Tibial nerve (tissue), 4 donors: Measurements from ENCODE around the gene IL1RN. TPM values are rescaled to one million over a fixed set of nuclear protein-coding genes. Genes with fewer than 3 reads are reported as not detected.

ENCODE experiments used
- DNase-seq, 2 donors: peaks; one replicate each; pipeline ENCODE4 v3.0.0-alpha.2; 2019; ENCODE audit warnings: low spot score in 2 of 2
- H3K27ac ChIP-seq, 4 donors: fragments of 200-600 bp; sonication (generic) in 3 of 4; one replicate each; pipeline ENCODE4 v1.5.1; 2017 to 2019; ENCODE audit warnings: mild to moderate bottlenecking in 1 of 4
- H3K27me3 ChIP-seq, 2 donors: fragments of 200-600 bp; sonication (generic) in 1 of 2; one replicate each; pipeline versions ENCODE4 v1.5.1 to v1.6.0; 2017 to 2019
- H3K36me3 ChIP-seq, 3 donors: fragments of 200-600 bp; sonication (generic); one replicate each; pipeline ENCODE4 v1.5.1; 2018 to 2019
- H3K4me1 ChIP-seq, 4 donors: fragments of 200-600 bp; sonication (generic) in 3 of 4; one replicate each; pipeline ENCODE4 v1.5.1; 2017 to 2019
- H3K4me3 ChIP-seq, 4 donors: fragments of 200-600 bp; sonication (generic) in 3 of 4; one replicate each; pipeline ENCODE4 v1.5.1; 2017 to 2019; ENCODE audit warnings: mild to moderate bottlenecking in 1 of 4, moderate library complexity in 1 of 4
- H3K9me3 ChIP-seq, 4 donors: fragments of 200-600 bp; sonication (generic) in 3 of 4; one replicate each; pipeline ENCODE4 v1.5.1; 2017 to 2019
- CTCF ChIP-seq, 5 experiments: fragments of 200-600 bp in 3 of 5; fragments of 450-650 bp in 2 of 5; sonication (generic) in 3 of 5; IDR thresholded peaks; one replicate each; pipeline ENCODE4 v1.5.1; 2016 to 2019; ENCODE audit warnings: antibody characterized with exemption in 5 of 5, mild to moderate bottlenecking in 3 of 5, moderate library complexity in 2 of 5
- EP300 ChIP-seq, 2 donors: sonication (generic); formaldehyde crosslinking; IDR thresholded peaks; one replicate each; pipeline ENCODE4 v1.6.1; 2017; ENCODE audit warnings: antibody characterized with exemption in 2 of 2, mild to moderate bottlenecking in 1 of 2
- POLR2A ChIP-seq, 2 donors: fragments of 450-650 bp; IDR thresholded peaks; one replicate each; pipeline ENCODE4 v1.6.1; 2017; ENCODE audit warnings: antibody characterized with exemption in 2 of 2, mild to moderate bottlenecking in 2 of 2, moderate library complexity in 2 of 2
- WGBS, 2 donors: methylation state at CpG; one replicate each; pipeline ENCODE4 v1.1.5; 2018; 5-methylcytosine and 5-hydroxymethylcytosine counted together
- total RNA-seq, 4 donors: library from RNA; depleted of rRNA; stranded (reverse); fragments of >200 nt; gene quantifications; one replicate each; pipeline ENCODE4 v1.1.0, GENCODE V29; 2016

Gene IL1RN
- total RNA-seq, 4 donors from 2014 or later = 0.59 TPM; not detected in 3

DNA sequence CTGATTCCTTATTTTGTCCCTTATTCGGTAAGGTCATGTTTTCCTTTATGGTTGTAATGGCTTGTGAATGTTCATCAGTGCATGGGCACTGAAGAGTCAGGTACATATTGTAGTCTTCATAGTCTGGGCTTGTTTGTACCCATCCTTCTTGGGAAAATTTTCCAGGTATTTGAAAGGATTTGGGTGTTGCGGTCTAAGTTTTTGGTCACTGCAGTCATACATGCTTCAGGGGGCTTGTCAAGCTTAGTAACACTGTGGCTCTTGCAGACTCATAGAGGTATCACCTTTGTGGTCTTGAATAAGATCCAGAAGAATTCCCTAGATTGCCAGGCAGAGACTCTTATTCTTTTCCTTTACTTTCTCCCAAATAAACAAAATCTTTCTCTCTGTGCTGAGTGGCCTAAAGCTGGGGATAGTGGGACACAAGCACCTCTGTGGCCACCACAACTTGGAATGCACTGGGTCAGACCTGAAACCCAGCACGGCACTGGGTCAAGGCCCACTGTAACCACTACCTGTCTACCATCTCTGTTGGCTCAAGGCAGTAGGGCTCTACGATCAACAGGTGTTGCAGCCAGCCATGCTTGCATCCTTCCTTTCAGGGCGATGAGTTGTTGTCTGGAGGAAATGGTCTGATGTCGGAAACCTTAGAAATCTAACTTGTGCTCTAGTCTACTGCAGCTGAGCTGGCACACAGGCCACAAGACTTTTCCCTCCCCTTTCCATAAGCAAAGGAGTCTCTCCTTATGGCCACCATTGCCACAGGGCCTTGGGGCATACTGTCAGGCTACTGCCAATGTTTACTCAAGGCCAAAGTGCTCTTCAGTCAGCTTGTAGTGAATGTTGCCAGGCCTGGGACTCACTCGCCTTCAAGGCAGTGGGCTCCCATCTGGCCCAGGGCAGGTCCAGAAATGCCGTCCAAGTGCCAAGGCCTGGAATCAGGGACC, 21.5 kb downstream of the IL1RN start:
- Histone ChIP-seq H3K4me1 (no peaks in the 10 kb centered on the region), H3K9me3 (peaks cover 0 to 9% (median 0%) of the 10 kb centered on the region in 4 donors), H3K4me3 (no peak overlapping the region), H3K36me3 (no peaks in the 10 kb centered on the region), H3K27ac (no peak overlapping the region), H3K27me3 (no peaks in the 10 kb centered on the region)
- no peak for TF ChIP-seq POLR2A (IDR thresholded peaks at IDR 0.05)
- TF ChIP-seq CTCF (IDR thresholded peaks at IDR 0.05) = no peak
- no peak for TF ChIP-seq EP300 (IDR thresholded peaks at IDR 0.05)
- 78 to 82% methylated on average over 8 of the region's 8 CpGs for WGBS, 2 donors
- DNase-seq = no peak

DNA sequence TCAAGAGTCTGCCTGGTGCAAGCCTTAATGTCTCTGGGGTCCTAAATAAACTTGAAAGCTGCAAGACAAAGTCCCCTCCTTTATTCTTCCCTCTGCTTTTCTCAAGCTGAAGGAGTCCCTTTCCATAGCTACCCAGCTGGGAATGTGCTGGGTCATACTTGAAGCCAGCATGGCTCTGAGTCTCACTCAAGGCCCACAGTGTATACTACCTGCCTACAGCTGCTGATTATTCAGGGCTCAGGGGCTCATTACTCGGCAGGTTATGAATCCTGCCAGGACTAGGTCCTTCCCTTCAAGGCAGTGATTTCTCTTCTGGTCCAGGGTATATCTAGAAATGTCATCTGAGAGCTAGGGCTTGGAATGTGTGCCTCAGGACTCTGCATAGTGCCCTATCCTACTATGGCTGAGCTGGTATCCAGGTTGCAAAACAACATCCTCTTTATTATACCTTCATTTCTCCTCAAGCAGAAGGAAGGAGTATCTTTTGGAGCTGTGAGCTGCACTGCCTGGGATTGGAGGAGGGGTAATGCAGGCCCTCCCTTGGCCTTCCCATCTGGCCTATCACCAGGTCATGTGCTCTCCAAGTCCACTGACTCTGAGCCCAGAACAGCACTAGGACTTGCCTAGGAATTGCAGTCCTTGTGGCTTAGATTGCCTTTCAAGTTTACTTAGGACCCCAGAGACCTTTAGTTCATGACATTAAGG, 22.3 kb downstream of the IL1RN start:
- H3K27ac ChIP-seq = no peak overlapping the region
- TF ChIP-seq EP300 (IDR thresholded peaks at IDR 0.05) = no peak
- TF ChIP-seq POLR2A (IDR thresholded peaks at IDR 0.05) = no peak
- TF ChIP-seq CTCF (IDR thresholded peaks at IDR 0.05) = no peak
- H3K4me3 ChIP-seq = no peak overlapping the region
- H3K27me3 ChIP-seq = peaks cover 0 to 1% of the 10 kb centered on the region in 2 donors
- no peak for DNase-seq
- peaks cover 0 to 9% (median 0%) of the 10 kb centered on the region in 4 donors for H3K9me3 ChIP-seq
- no peaks in the 10 kb centered on the region for H3K36me3 ChIP-seq
- no peaks in the 10 kb centered on the region for H3K4me1 ChIP-seq
- WGBS, 2 donors = 80 to 94% methylated on average over 1 of the region's 1 CpG

GRCh38 chr2:113150258-113150601, 22.8 kb downstream of the IL1RN start:
- no peak for DNase-seq
- TF ChIP-seq POLR2A (IDR thresholded peaks at IDR 0.05) = no peak
- no peak for TF ChIP-seq EP300 (IDR thresholded peaks at IDR 0.05)
- TF ChIP-seq CTCF (IDR thresholded peaks at IDR 0.05) = no peak
- peaks cover 0 to 9% (median 0%) of the 10 kb centered on the region in 4 donors for H3K9me3 ChIP-seq

DNA sequence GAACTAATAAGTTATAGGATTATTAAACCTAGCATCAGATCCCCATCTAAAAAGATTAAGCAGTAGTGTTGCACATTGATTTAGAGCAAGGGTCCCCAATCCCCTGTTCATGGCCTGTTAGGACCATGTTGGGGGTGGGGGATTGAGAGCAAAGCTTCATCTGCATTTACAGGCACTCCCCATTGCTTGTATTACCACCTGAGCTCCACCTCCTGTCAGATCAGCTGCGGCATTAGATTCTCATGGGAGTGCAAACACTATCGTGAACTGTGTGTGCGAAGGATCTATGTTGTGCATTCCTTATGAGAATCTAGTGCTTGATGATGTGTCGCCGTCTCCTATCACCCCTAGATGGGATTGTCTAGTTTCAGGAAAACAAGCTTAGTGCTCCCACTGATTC, 27.9 kb downstream of the IL1RN start:
- TF ChIP-seq POLR2A (IDR thresholded peaks at IDR 0.05) (no peak), CTCF (IDR thresholded peaks at IDR 0.05) (no peak), EP300 (IDR thresholded peaks at IDR 0.05) (no peak)
- no peaks in the 10 kb centered on the region for H3K36me3 ChIP-seq
- 72 to 90% methylated on average over 5 of the region's 5 CpGs for WGBS, 2 donors
- no peak overlapping the region for H3K27ac ChIP-seq
- peaks cover 0 to 19% of the 10 kb centered on the region in 2 donors for H3K27me3 ChIP-seq
- DNase-seq = no peak
- H3K4me3 ChIP-seq = no peak overlapping the region
- no peaks in the 10 kb centered on the region for H3K9me3 ChIP-seq
- peaks cover 0 to 9% (median 2%) of the 10 kb centered on the region in 4 donors for H3K4me1 ChIP-seq

More at GRCh38 chr2:113150258-113150601, 22.8 kb downstream of the IL1RN start:
- Histone ChIP-seq H3K4me3 (no peak overlapping the region), H3K4me1 (no peaks in the 10 kb centered on the region), H3K27ac (no peak overlapping the region), H3K36me3 (no peaks in the 10 kb centered on the region), H3K27me3 (peaks cover 0 to 4% of the 10 kb centered on the region in 2 donors)
- 88 to 89% methylated on average over 5 of the region's 5 CpGs for WGBS, 2 donors
